K562 (cell line): ENCODE data around the gene USP4. TPM values are rescaled to one million over a fixed set of nuclear protein-coding genes. Genes with fewer than 3 reads are reported as not detected.
A peak's percentile ranks its signal among the peaks of the same experiment; 100 is the strongest.

Experiments
- ATAC-seq: fragments of 200-7000 bp; cut with Tn5 transposase; 3 replicates; pipeline ENCODE4 v1.9.1; 2020; ENCODE audit warnings: moderate library complexity
- BruUV-seq: library from RNA; stranded (reverse); fragments of 400-500 nt; replicated peaks from 2 replicates; lab custom pipeline; 2021; lab: Mats Ljungman, UMichigan
- CTCF ChIA-PET: fragments of 300-600 bp; formaldehyde crosslinking; extraction: SDS; loops from one replicate; lab custom pipeline; 2021; ENCODE audit warnings: low intra/inter-chr PET ratio; lab: Yijun Ruan, JAX
- POLR2A ChIA-PET: fragments of 300-600, 350-650 bp; sonication (Branson Sonifier 250); formaldehyde crosslinking; extraction: SDS; loops from one replicate; lab custom pipeline; 2021; ENCODE audit warnings: antibody characterized with exemption, inconsistent platforms; lab: Yijun Ruan, JAX
- DNase-seq, 4 experiments: peaks; one replicate each; pipeline versions ENCODE4 v3.0.0 to v3.0.0-alpha.2; 2011 to 2018; ENCODE audit warnings: low spot score in 3 of 4, mixed read lengths in 3 of 4; ENCODE audit errors: extremely low read depth in 1 of 4
- FAIRE-seq: peaks from 2 replicates; lab custom pipeline; 2011; peaks lifted over from hg19 to GRCh38; lab: Jason Lieb, UNC
- H2AFZ ChIP-seq: 2 replicates; pipeline ENCODE4 v1.6.0; 2011; ENCODE audit warnings: low read depth, low read length, control low read depth, inconsistent platforms
- H3K27ac ChIP-seq: fragments of 200-600 bp; 3 replicates; pipeline ENCODE4 v1.8.0; 2011; ENCODE audit warnings: low read depth, mild to moderate bottlenecking, control low read depth, inconsistent platforms, low read length, moderate library complexity, mixed read lengths; ENCODE audit errors: extremely low read depth
- H3K27me3 ChIP-seq, 2 experiments: fragments of 300-600 bp in 1 of 2; 2 replicates in 1 of 2; 3 replicates in 1 of 2; pipeline versions ENCODE4 v1.6.0 to v1.8.0; 2011; ENCODE audit warnings: inconsistent platforms in 2 of 2, low read length in 2 of 2, mild to moderate bottlenecking in 1 of 2, mixed read lengths in 1 of 2, moderate library complexity in 1 of 2; ENCODE audit not compliant: control insufficient read depth in 2 of 2, insufficient read depth in 2 of 2
- H3K36me3 ChIP-seq: fragments of 300-600 bp; 3 replicates; pipeline ENCODE4 v1.8.0; 2011; ENCODE audit warnings: mild to moderate bottlenecking, low read length, inconsistent platforms; ENCODE audit not compliant: control insufficient read depth, insufficient read depth
- H3K4me1 ChIP-seq, 2 experiments: fragments of 200-600 bp in 1 of 2; replicated peaks in 1 of 2; 2 replicates in 1 of 2; 3 replicates in 1 of 2; pipeline versions ENCODE4 v1.5.1 to v1.8.0; 2011; ENCODE audit warnings: inconsistent platforms in 2 of 2, low read length in 2 of 2, mild to moderate bottlenecking in 1 of 2, mixed read lengths in 1 of 2, moderate library complexity in 1 of 2; ENCODE audit not compliant: control insufficient read depth in 2 of 2, insufficient read depth in 2 of 2
- H3K4me2 ChIP-seq: 2 replicates; pipeline ENCODE4 v1.6.1; 2011; ENCODE audit warnings: low read length, control low read depth, inconsistent platforms, mixed read lengths; ENCODE audit not compliant: insufficient read depth
- H3K4me3 ChIP-seq: fragments of 200-600 bp; sonication (generic), shearing (Covaris generic); 2 replicates; pipeline ENCODE4 v1.5.1; 2016; ENCODE audit warnings: control low read depth, inconsistent platforms
- H3K79me2 ChIP-seq: fragments of 200-600 bp; 3 replicates; pipeline ENCODE4 v1.8.0; 2011; ENCODE audit warnings: low read length, inconsistent platforms; ENCODE audit not compliant: control insufficient read depth, insufficient read depth
- H3K9ac ChIP-seq, 2 experiments: 2 replicates each; pipeline versions ENCODE4 v1.6.0 to v1.6.1; 2011; ENCODE audit warnings: low read depth in 2 of 2, low read length in 2 of 2, control low read depth in 1 of 2, inconsistent platforms in 1 of 2, mild to moderate bottlenecking in 1 of 2, mixed read lengths in 1 of 2; ENCODE audit not compliant: insufficient read depth in 1 of 2
- H3K9me1 ChIP-seq: one replicate; pipeline ENCODE4 v1.6.0; 2011; ENCODE audit warnings: inconsistent platforms, mild to moderate bottlenecking, low read length, moderate library complexity; ENCODE audit not compliant: control insufficient read depth, insufficient read depth
- H3K9me3 ChIP-seq: replicated peaks from 2 replicates; pipeline ENCODE4 v1.5.1; 2011; ENCODE audit warnings: low read depth, low read length, inconsistent platforms; ENCODE audit not compliant: control insufficient read depth, insufficient read depth
- H4K20me1 ChIP-seq: replicated peaks from 2 replicates; pipeline ENCODE4 v1.6.1; 2011; ENCODE audit warnings: low read length, inconsistent platforms, mixed read lengths; ENCODE audit not compliant: control insufficient read depth, insufficient read depth
- CSDE1 ChIP-seq, 2 experiments: fragments of 450-650 bp; IDR thresholded peaks; 2 replicates each; pipeline ENCODE4 v1.6.1; 2016; ENCODE audit warnings: mild to moderate bottlenecking in 1 of 2
- DPF2 ChIP-seq: fragments of 450-650 bp; IDR thresholded peaks from 2 replicates; pipeline ENCODE4 v1.6.1; 2016
- ESRRA ChIP-seq: fragments of 450-650 bp; IDR thresholded peaks from 2 replicates; pipeline ENCODE4 v1.6.1; 2014; ENCODE audit warnings: low read depth, mild to moderate bottlenecking, moderate library complexity, borderline replicate concordance
- FOSL1 ChIP-seq: fragments of 200-800 bp; sonication (Bioruptor generic); conservative IDR thresholded peaks from 2 replicates; pipeline ENCODE4 v1.6.1; 2016; ENCODE audit warnings: missing genetic modification characterization, missing compliant biosample characterization
- MAFG ChIP-seq: fragments of 450-650 bp; conservative IDR thresholded peaks from 2 replicates; pipeline ENCODE4 v1.6.1; 2016; ENCODE audit warnings: missing genetic modification characterization, missing compliant biosample characterization
- MBD2 ChIP-seq: sonication (generic); IDR thresholded peaks from 2 replicates; pipeline ENCODE4 v1.6.1; 2016; ENCODE audit warnings: low read depth, borderline replicate concordance
- NFE2 ChIP-seq: IDR thresholded peaks from 2 replicates; pipeline ENCODE4 v1.6.1; 2014; ENCODE audit warnings: antibody characterized with exemption, low read depth
- PBX2 ChIP-seq, 2 experiments: IDR thresholded peaks in 1 of 2; conservative IDR thresholded peaks in 1 of 2; 2 replicates each; pipeline ENCODE4 v1.6.1; 2016; ENCODE audit warnings: low read depth in 2 of 2, mild to moderate bottlenecking in 1 of 2, missing compliant biosample characterization in 1 of 2, missing genetic modification characterization in 1 of 2, moderate library complexity in 1 of 2
- PKNOX1 ChIP-seq: fragments of 450-650 bp; IDR thresholded peaks from 2 replicates; pipeline ENCODE4 v1.6.1; 2016
- PRDM10 ChIP-seq: fragments of 450-650 bp; IDR thresholded peaks from 2 replicates; pipeline ENCODE4 v1.6.1; 2018; ENCODE audit not compliant: partially characterized antibody
- THAP7 ChIP-seq: fragments of 250-450 bp; sonication (Bioruptor Pico); IDR thresholded peaks from 2 replicates; pipeline ENCODE4 v1.5.0; 2021
- ZNF134 ChIP-seq: fragments of 250-450 bp; sonication (Bioruptor Pico); conservative IDR thresholded peaks from 2 replicates; pipeline ENCODE4 v1.4.0; 2020
- ZNF785 ChIP-seq: fragments of 250-450 bp; sonication (Bioruptor Pico); IDR thresholded peaks from 2 replicates; pipeline ENCODE4 v1.4.0; 2020; ENCODE audit warnings: mild to moderate bottlenecking
- WGBS: fragments of 100-300 bp; shearing (Covaris generic); methylation state at CpG from one replicate; pipeline ENCODE4 v1.1.6; 2016; ENCODE audit warnings: low coverage, mixed read lengths; ENCODE audit not compliant: insufficient coverage; ENCODE audit errors: missing lambda C conversion rate; 5-methylcytosine and 5-hydroxymethylcytosine counted together
- in situ Hi-C: fragments of 300-500 bp; cut with MboI; formaldehyde crosslinking; loops from 4 replicates; pipeline ENCODE4 v1.15.0; 2018; ENCODE audit warnings: inconsistent platforms, mixed read lengths
- intact Hi-C: fragments of 100-400 bp; cut with micrococcal nuclease; formaldehyde crosslinking; loops from 2 replicates; pipeline ENCODE4 v1.14.2; 2022
- polyA plus RNA-seq, 8 experiments: library from polyadenylated mRNA; depleted of rRNA in 4 of 8; stranded (reverse) in 5 of 8; unstranded in 3 of 8; fragments of >200 nt; fragmentation: Nextera tagmentation in 2 of 8; fragmentation: Illumina TruSeq in 1 of 8; extraction: Ambion mirVana in 2 of 8; extraction: Trizol in 1 of 8; gene quantifications; 2 replicates each; pipeline versions ENCODE4 v1.2.1 to v1.2.3, GENCODE V29; 2011 to 2014; ENCODE audit warnings: inconsistent platforms in 1 of 8, missing spikeins in 1 of 8
- total RNA-seq, 7 experiments: library from RNA; depleted of rRNA in 6 of 7; stranded (reverse); fragments of >200 nt in 6 of 7; fragmentation: Illumina TruSeq in 2 of 7; extraction: Trizol in 2 of 7; gene quantifications; 2 replicates each; pipeline versions ENCODE4 v1.2.1 to v1.2.3, GENCODE V29; 2011 to 2021; ENCODE audit warnings: low replicate concordance in 1 of 7

The USP4 gene
- total and polyA plus RNA-seq, 9 of the 15 experiments (the other 6 are each of a cell fraction or from before 2014, with no cell fraction given) = 11.8 to 40.4 (median 22.9) TPM

GRCh38 chr3:49273825-49274532, 65.9 kb downstream of the USP4 start:
- DNase-seq (peak in 2 of 4 experiments; percentile 12 to 23), ATAC-seq (0 out of 3 replicates have a peak, but pooled peaks have one; percentile 31), FAIRE-seq (peak; percentile 67)
- Histone ChIP-seq H3K79me2 (no peaks in the 10 kb centered on the region), H3K4me2 (no peak overlapping the region), H3K27me3 (no peaks in the 10 kb centered on the region), H2AFZ (no peak overlapping the region), H3K9me3 (no peaks in the 10 kb centered on the region), H3K4me1 (no peaks in the 10 kb centered on the region; a peak in 3 of 5 replicates), H3K27ac (no peak overlapping the region), H3K9me1 (no peaks in the 10 kb centered on the region), H3K36me3 (peaks cover 41% of the 10 kb centered on the region; the same call in 2 of the 3 replicates), H4K20me1 (no peaks in the 10 kb centered on the region), H3K9ac (no peak overlapping the region), H3K4me3 (no peak overlapping the region)
- WGBS = 77% methylated on average over 9 of the region's 11 CpGs
- in situ Hi-C loops = no loop called here
- ChIA-PET CTCF (no interaction called here), POLR2A (no interaction called here)
- intact Hi-C loops = no loop called here
- no TSS peak for BruUV-seq
- peak; percentile 93 for TF ChIP-seq MAFG
- no peak for TF ChIP-seq CSDE1 (IDR thresholded peaks at IDR 0.05)
- peak; percentile 52; the same call in 1 of the 2 replicates for TF ChIP-seq NFE2
- peak; percentile 73 for TF ChIP-seq FOSL1 (tag)
- TF ChIP-seq DPF2 = no peak
- TF ChIP-seq ZNF134 (CRISPR knock-in tag) = no peak
- TF ChIP-seq ZNF785 (CRISPR knock-in tag) = no peak
- peak; percentile 52 for TF ChIP-seq PKNOX1
- no peak for TF ChIP-seq MBD2
- peak; percentile 71 for TF ChIP-seq PRDM10
- no peak for TF ChIP-seq PBX2 (CRISPR knock-in tag; IDR thresholded peaks at IDR 0.05; ENCODE audit: low read depth)
- 0 out of 2 replicates have a peak, but pooled peaks have one; percentile 10 for TF ChIP-seq PBX2 (tag; conservative IDR thresholded peaks at IDR 0.05; ENCODE audit: low read depth)
- no peak for TF ChIP-seq THAP7 (CRISPR knock-in tag)
- 0 out of 2 replicates have a peak, but pooled peaks have one; percentile 20 for TF ChIP-seq ESRRA
